Gastrocnemius medialis (tissue), 4 donors: ENCODE measurements around the gene KCNS1.

ENCODE experiments used
- CTCF ChIP-seq, 5 experiments: fragments of 450-650 bp in 3 of 5; fragments of 200-600 bp in 2 of 5; sonication (generic) in 2 of 5; IDR thresholded peaks in 4 of 5; conservative IDR thresholded peaks in 1 of 5; 1 replicate in 4 of 5; 2 replicates in 1 of 5; pipeline ENCODE4 v1.5.1; 2016 to 2019; ENCODE audit warnings: antibody characterized with exemption in 5 of 5, mild to moderate bottlenecking in 3 of 5, moderate library complexity in 3 of 5
- POLR2A ChIP-seq, 2 donors: fragments of 450-650 bp; IDR thresholded peaks; one replicate each; pipeline ENCODE4 v1.6.1; 2017; ENCODE audit warnings: antibody characterized with exemption in 2 of 2, mild to moderate bottlenecking in 2 of 2, moderate library complexity in 2 of 2

GRCh38 chr20:45104786-45105185 is 3.9 kb upstream of the KCNS1 start:
- TF ChIP-seq CTCF (IDR thresholded peaks at IDR 0.05 in 4 of 5, conservative IDR thresholded peaks at IDR 0.05 in 1 of 5) (no peak), POLR2A (IDR thresholded peaks at IDR 0.05) (no peak)
